ENCODE measurements around the gene CLSTN2.

CLSTN2 gene

GRCh38 chr3:140007911-140008869, 73.2 kb downstream of the CLSTN2 start:
- no peak for DNase-seq

DNA sequence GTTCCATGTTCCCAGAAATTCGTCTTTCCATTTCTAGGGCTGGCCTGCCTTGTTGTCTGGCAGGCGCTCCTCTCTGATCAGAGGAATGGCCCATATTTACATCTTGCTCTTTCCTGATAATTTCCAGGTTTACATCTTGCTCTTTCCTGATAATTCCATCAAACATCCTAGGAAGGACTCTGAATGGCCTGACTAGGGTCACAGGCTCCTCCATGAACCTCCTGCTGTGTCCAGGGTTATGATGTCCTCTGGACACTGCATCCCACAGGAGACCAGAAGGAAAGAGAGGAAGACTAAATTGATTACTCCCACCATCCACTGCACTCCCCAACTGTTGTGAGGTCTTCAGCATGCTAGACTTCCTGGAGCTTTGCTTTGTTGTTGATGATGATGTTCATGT, 75.4 kb downstream of the CLSTN2 start:
- DNase-seq = no peak

DNA sequence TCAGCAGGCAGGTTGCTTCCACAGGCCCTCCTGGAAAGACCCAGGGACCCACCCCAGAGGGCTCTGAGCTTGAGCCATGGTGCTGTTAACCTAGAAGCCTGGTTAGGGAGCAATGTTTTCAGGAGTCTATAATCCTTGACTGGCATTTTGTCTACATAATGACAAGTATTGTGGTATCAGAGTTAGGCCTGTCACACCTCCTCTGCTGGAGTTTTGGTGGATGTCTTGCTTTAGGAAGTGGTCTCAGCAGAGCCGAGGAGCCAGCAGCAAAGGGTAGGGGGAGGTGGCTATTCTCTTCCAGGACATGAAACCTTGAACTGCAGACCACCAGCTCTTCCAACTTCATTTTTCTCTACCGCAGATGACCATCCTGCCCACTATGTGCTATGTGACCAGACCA, 76.1 kb downstream of the CLSTN2 start:
- no peak for DNase-seq

DNA sequence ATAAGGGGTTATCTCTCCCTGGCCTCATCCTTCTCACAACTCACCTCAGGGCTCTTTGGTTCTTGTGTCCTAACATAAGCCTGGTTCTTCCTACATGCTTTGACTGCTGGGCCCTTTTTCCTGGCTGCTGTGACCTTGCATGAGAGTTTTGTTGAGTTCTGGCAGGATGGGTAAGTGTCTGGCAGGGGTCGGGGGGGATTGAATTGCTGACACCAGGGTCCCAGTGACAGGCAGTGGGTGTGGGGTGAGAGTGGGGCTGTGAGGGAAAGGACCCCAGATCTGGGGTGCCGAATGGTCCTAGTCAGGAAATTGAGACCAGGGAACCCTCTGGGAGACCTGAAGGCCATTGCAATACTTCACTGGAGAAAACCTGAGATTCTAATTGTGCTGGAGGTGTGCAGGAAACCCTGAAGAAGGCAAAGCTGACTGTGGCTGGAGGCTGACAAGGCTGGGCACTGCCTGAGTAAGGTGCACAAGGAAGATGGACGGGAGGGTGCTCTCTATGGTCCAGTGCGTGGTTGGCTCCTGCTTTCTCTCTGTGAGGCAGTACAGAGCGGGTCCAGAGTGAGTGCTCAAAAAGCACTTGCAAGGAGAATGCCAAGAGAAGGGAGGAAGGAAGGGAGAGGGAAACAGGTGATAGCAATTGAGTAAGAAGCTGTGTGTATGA, 76.8 kb downstream of the CLSTN2 start:
- DNase-seq = no peak

DNA sequence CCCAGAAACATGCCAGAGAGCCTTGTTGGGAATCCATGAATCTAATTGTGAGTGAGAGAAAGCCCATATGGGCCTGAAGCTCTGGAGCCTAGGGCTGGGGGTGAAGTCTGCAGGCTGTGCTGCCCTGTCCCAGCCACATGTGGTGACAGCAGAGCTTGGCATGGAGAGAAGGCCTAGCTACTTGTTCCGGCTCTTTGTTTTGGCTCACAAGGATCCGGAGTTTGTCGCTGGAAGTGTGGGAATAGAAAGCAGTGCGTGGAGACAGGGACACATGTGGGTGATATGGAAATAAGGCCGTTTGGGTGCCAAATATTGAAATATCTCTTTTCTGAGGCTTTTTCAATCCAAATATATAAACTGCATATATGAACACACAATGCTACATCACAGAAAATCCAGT, 78.2 kb downstream of the CLSTN2 start:
- DNase-seq = no peak

DNA sequence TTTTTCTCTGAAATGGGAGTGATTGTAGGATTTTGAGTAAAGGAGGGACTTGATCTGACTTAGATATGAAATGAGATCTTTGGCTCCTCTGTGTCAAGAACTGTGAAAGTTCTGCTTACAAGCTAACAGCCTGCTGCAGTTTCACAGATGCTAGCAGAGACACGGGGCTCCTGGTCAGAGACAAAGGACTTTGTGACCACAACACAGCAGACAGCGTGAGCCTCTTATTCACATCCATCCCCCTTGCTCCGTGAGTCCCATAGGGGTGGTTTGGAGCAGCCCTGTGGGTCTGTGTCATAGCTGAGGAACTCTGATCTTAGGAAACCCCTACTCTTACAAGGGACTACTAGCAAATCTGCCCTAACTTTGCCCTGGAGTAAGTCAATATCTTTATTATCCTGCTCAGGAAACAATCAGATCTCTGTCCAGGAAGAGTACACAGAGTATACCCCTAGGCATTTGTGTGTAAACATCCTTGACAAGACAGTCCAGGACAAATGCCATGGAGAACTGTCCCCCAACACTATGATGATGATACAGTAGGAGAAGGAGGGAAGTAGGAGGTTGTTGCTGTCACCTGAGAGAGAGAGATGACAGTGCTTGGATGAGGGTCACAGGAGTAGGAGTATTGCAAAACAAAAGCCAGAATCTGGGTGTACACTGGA, 80.0 kb downstream of the CLSTN2 start:
- no peak for DNase-seq

DNA sequence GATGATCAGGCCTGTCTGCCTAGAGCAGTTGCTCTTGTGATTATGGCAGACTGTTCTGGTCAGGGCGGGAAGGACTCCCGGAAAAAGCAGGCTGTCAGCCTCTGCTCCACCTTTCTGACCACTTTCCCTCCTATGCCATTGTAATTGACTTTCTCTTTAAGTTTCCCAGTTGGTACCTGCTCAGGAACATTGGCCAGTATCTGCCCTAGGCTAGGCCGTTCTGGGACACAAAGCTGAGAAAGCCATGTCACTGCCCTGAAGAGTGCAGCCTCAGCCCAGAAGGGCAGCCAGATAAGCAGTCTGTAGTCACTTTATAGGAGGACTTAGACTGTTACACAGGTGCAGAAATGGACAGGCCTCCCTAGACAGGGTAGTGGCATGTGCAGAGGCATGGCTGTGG, 80.8 kb downstream of the CLSTN2 start:
- DNase-seq = no peak

DNA sequence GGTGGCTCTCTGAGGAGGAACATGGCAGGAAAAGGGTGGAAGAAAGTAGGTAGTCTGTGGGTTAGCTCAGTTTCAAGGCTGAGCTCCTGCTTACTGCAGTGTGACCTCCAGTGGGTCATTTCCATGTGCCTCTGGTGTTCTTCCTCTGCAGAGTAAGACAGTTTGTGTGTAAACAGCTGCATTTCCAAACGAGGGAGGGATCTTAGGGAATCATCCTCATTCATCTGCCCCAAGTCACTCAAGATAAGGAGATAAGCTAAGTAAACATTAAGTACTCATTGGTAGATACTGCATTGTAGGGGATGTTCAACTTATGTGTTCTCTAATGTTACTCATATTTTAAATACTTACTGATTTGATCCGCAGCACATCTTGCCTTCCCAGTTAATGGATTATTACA, 83.6 kb downstream of the CLSTN2 start:
- DNase-seq = no peak

- no peak for DNase-seq
Observed at GRCh38 chr3:140019946-140020345, 85.0 kb downstream of the CLSTN2 start.

GRCh38 chr3:140020541-140020940, 85.6 kb downstream of the CLSTN2 start:
- DNase-seq = no peak

DNA sequence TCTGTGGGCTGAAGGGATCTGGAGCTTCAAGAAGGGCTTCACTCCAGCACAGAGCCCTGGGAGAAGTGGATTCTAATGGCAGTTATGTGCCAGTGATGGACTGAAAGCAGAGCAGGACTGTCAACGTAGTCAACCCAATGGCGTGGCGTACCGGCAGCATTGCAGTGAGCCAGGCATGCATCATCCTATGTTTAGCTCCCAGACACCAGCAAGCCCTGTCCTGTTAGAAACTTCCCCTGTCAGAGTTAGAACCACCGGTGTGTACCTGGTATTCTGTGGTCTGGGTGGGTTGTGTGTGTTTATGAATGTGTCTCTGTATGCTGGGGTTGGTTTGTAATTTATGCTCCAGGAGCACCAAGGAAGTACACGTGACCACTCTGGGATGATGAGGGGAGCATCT, 86.3 kb downstream of the CLSTN2 start:
- DNase-seq = no peak

GRCh38 chr3:140022066-140022770, 87.2 kb downstream of the CLSTN2 start:
- DNase-seq = no peak

- DNase-seq = no peak
Observed at GRCh38 chr3:140023616-140024530, 88.9 kb downstream of the CLSTN2 start.

- no peak for DNase-seq
Observed at GRCh38 chr3:140031170-140031569, 96.2 kb downstream of the CLSTN2 start.

DNA sequence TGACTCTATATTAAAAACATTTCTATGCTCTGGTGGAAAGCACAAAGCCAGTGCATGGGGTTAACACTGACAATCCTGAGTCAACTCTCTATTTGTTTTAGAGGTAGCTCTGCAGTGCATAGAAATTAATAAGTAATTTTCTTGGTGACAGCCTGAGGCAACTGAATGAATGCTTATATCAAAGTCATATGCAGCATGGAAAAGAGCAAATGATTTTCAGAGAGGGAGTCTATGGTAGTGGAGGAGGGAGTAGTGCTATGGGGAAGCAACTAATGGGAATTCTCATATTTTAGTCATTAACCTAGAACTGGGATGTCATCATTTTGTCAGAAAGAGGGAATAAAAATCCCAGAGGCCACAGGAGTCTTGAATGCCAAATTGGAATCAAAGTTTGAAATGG, 99.1 kb downstream of the CLSTN2 start:
- no peak for DNase-seq

- DNase-seq = no peak
Observed at GRCh38 chr3:140035871-140036270, 100.9 kb downstream of the CLSTN2 start.

- DNase-seq = no peak
Observed at GRCh38 chr3:140050396-140050795, 115.4 kb downstream of the CLSTN2 start.

- DNase-seq = peak in 2 of 4 experiments; percentile 0 to 16
Observed at GRCh38 chr3:140051019-140051957, 116.3 kb downstream of the CLSTN2 start.

DNA sequence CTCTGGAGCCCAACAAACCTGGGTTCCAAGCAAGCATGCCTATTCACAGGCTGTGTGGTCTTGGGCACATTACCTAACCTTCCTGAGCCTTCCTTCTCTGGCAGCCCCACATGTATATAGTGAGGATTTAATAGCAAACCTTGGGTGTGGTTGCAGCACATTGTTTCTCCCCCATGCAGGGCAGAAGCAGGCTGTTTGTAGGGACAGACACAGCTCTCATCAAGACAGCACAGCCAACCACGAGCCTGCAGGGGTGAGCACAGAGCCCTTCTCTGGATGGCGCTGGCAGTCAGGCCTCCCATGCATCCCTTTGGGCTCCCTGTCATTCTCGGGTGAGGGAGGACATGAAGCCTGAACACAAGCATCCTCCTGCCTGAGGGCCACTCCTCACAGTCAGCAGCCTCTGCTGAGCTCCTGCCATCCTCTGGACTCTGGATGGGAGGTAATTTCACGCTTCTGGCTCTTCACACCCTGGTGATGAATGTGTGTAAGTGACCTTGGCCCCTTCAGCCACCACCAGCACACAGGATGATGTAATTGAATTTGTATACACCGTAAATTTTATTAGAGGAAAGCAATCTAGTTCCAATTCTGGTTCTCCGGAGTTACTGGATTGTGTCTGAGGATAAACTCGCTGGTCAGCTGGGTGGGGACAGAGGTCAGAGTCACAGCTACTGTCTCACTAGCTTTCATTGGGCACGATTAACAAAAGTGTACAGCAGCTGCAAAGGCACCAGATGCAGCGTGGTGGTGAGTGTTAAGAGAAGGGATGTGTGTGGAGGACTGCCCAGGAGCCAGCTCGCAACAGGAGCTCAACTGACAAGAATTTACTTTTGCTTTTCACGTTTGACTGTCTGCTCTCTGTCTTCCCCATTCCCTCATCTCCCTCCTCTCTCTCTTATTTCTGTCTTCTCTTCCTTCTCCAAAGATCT, 118.1 kb downstream of the CLSTN2 start:
- no peak for DNase-seq
